Body of pancreas (tissue), 4 donors: ENCODE measurements around the gene CSNK1G1. TPM values are rescaled to one million over a fixed set of nuclear protein-coding genes. Genes with fewer than 3 reads are reported as not detected.
"Not testable (repeated sequence)": the region's sequence is repeated elsewhere in the genome, so short reads cannot be mapped to it uniquely, and the experiment has no call there.

Experiments
- ATAC-seq: fragments of 150-250 bp; one replicate; pipeline ENCODE4 v1.9.1; 2016
- DNase-seq, 4 donors: peaks; one replicate each; pipeline ENCODE4 v3.0.0-alpha.2; 2019
- H3K27ac ChIP-seq, 4 donors: fragments of 200-600 bp; sonication (generic); 1 replicate in 3 of 4; 2 replicates in 1 of 4; pipeline versions ENCODE4 v1.5.1 to v1.6.1; 2016 to 2019; ENCODE audit warnings: mild to moderate bottlenecking in 1 of 4, mixed read lengths in 1 of 4, moderate library complexity in 1 of 4
- H3K27me3 ChIP-seq, 2 donors: fragments of 200-600 bp; sonication (generic); one replicate each; pipeline ENCODE4 v1.6.0; 2016; ENCODE audit warnings: mild to moderate bottlenecking in 1 of 2
- H3K36me3 ChIP-seq, 2 donors: fragments of 200-600 bp; sonication (generic); replicated peaks in 1 of 2; 2 replicates each; pipeline ENCODE4 v1.5.1; 2016; ENCODE audit warnings: low read depth in 2 of 2; ENCODE audit not compliant: insufficient read depth in 1 of 2
- H3K4me1 ChIP-seq: fragments of 200-600 bp; sonication (generic); one replicate; pipeline ENCODE4 v1.6.0; 2016
- H3K4me3 ChIP-seq, 2 donors: fragments of 200-600 bp; sonication (generic); 1 replicate in 1 of 2; 2 replicates in 1 of 2; pipeline ENCODE4 v1.5.1; 2016 to 2019
- H3K9me3 ChIP-seq, 3 donors: fragments of 200-600 bp; sonication (generic); 1 replicate in 2 of 3; 2 replicates in 1 of 3; pipeline ENCODE4 v1.5.1; 2016
- POLR2A ChIP-seq, 3 donors: fragments of 450-650 bp; IDR thresholded peaks; one replicate each; pipeline ENCODE4 v1.6.1; 2016; ENCODE audit warnings: antibody characterized with exemption in 3 of 3, mild to moderate bottlenecking in 2 of 3
- WGBS, 2 donors: methylation state at CpG; one replicate each; pipeline ENCODE4 v1.1.5; 2017; 5-methylcytosine and 5-hydroxymethylcytosine counted together
- intact Hi-C: fragments of 100-400 bp; cut with DNase I; formaldehyde crosslinking; loops from one replicate; pipeline ENCODE4 v1.15.1; 2023
- total RNA-seq, 2 donors: library from RNA; depleted of rRNA; stranded (reverse); fragments of >200 nt; gene quantifications; one replicate each; pipeline ENCODE4 v1.1.0, GENCODE V29; 2016
- TF ChIP-seq, protein P1 (sequence below), 7 experiments: fragments of 450-650 bp in 4 of 7; fragments of 200-600 bp in 3 of 7; sonication (generic) in 3 of 7; IDR thresholded peaks; one replicate each; pipeline ENCODE4 v1.5.1; 2016 to 2019; ENCODE audit warnings: antibody characterized with exemption in 7 of 7

Gene CSNK1G1
- total RNA-seq, 2 donors from 2014 or later, result 6.7 to 13.8 TPM

DNA sequence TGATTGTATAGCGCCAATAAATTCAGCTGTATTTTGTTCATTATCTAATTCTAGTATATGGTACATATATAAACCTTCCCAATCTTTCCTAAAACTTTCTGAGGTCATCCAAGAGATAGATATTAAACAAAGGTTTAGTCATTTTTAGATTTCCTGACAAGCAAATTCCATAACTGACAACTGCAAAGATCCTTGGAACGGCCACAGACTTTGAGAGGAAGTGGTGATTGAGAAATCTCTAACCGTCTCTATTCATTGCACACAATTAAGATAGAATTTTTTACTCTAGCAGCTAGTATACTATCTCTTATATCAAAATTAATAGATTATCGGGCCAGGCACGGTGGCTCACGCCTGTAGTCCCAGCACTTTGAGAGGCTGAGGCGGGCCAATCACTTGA, 4.7 kb downstream of the CSNK1G1 start:
- DNase-seq, result no peak
- no peak for TF ChIP-seq POLR2A (IDR thresholded peaks at IDR 0.05)
- TF ChIP-seq, protein P1, sequence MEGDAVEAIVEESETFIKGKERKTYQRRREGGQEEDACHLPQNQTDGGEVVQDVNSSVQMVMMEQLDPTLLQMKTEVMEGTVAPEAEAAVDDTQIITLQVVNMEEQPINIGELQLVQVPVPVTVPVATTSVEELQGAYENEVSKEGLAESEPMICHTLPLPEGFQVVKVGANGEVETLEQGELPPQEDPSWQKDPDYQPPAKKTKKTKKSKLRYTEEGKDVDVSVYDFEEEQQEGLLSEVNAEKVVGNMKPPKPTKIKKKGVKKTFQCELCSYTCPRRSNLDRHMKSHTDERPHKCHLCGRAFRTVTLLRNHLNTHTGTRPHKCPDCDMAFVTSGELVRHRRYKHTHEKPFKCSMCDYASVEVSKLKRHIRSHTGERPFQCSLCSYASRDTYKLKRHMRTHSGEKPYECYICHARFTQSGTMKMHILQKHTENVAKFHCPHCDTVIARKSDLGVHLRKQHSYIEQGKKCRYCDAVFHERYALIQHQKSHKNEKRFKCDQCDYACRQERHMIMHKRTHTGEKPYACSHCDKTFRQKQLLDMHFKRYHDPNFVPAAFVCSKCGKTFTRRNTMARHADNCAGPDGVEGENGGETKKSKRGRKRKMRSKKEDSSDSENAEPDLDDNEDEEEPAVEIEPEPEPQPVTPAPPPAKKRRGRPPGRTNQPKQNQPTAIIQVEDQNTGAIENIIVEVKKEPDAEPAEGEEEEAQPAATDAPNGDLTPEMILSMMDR (IDR thresholded peaks at IDR 0.05), result no peak
- ATAC-seq, result no peak
- intact Hi-C loops, result no loop called here
- Histone ChIP-seq H3K36me3 (no peaks in the 10 kb centered on the region), H3K4me3 (no peak overlapping the region), H3K27ac (no peak overlapping the region), H3K27me3 (no peaks in the 10 kb centered on the region), H3K9me3 (no peaks in the 10 kb centered on the region), H3K4me1 (peaks cover 11% of the 10 kb centered on the region)
- 84% methylated on average over 7 of the region's 7 CpGs for WGBS, 2 donors

DNA sequence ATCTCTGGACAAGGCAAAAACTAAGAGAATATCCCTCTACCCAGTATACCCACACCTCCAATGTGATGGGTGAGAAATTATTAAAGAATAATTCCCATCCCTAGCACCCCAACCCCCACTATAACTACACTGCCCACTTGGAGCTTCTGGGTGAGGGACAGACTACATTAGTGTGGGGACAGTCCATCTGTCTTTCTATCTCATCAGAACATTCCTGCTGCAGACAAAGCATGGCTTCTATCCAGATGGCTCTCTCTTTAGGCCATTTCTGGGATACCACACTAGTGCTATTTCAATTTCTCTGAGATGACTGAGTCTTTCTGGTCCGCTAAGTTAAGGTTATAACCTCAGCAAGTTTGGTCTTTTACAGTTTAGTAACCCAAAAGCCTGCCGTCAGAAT, 6.6 kb downstream of the CSNK1G1 start:
- ATAC-seq, result no peak

DNA sequence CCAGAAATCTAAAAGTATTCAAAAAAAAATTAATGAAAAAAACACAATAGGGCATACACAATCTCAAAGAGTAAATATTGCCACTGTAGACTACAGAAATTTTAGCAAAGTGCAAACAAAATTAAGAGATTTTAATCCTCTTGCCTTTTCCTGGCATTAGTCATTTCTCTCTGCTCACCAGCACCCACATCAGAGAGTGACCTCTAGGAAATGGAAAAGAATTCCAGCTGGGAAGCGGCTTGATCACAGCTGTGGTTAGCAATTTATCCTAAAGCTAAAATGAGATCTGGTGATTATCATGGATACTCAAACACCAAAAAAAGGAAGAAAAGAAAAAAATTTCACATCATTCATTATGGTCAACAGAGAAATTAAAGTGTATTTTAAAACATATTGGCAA, 7.5 kb downstream of the CSNK1G1 start:
- no peak for ATAC-seq
- no peak overlapping the region for H3K4me3 ChIP-seq
- intact Hi-C loops, result no loop called here
- WGBS, 2 donors, result 90 to 95% methylated on average over 1 of the region's 1 CpG
- H3K9me3 ChIP-seq, result no peaks in the 10 kb centered on the region
- no peaks in the 10 kb centered on the region for H3K4me1 ChIP-seq
- no peak overlapping the region for H3K27ac ChIP-seq
- TF ChIP-seq POLR2A (IDR thresholded peaks at IDR 0.05), result no peak
- TF ChIP-seq, protein P1 (IDR thresholded peaks at IDR 0.05), result no peak
- DNase-seq, result no peak
- no peaks in the 10 kb centered on the region for H3K36me3 ChIP-seq
- no peaks in the 10 kb centered on the region for H3K27me3 ChIP-seq

More for the DNA sequence above, 6.6 kb downstream of the CSNK1G1 start:
- H3K4me1 ChIP-seq, result peaks cover 5% of the 10 kb centered on the region
- TF ChIP-seq, protein P1 (IDR thresholded peaks at IDR 0.05), result no peak
- no peak for TF ChIP-seq POLR2A (IDR thresholded peaks at IDR 0.05)
- no peaks in the 10 kb centered on the region for H3K9me3 ChIP-seq
- whole genome bisulfite sequencing, 2 donors, result 91 to 93% methylated on average over 2 of the region's 2 CpGs
- H3K36me3 ChIP-seq, result no peaks in the 10 kb centered on the region
- no peak for DNase-seq
- intact Hi-C loops, result no loop called here
- H3K27ac ChIP-seq, result no peak overlapping the region
- H3K27me3 ChIP-seq, result no peaks in the 10 kb centered on the region
- H3K4me3 ChIP-seq, result no peak overlapping the region

DNA sequence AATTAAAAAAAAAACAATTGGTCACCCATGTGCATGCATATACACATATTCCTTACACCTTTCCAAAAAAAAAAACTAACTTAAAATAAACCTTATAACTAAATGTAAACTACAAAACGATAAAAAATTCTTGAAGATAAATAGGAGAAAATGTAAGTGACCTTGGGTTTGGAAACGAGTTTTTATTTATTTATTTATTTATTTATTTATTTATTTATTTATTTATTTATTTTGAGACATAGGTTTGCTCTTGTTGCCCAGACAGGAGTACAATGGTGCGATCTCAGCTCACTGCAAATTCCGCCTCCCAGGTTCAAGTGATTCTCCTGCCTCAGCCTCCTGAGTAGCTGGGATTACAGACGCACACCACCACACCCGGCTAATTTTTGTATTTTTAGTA, 9.7 kb downstream of the CSNK1G1 start:
- WGBS, 2 donors, result 79 to 84% methylated on average over 6 of the region's 6 CpGs
- H3K4me3 ChIP-seq, ATAC-seq, H3K27ac ChIP-seq, H3K36me3 ChIP-seq, DNase-seq, H3K9me3 ChIP-seq, H3K4me1 ChIP-seq, intact Hi-C loops, H3K27me3 ChIP-seq: not testable (repeated sequence)

DNA sequence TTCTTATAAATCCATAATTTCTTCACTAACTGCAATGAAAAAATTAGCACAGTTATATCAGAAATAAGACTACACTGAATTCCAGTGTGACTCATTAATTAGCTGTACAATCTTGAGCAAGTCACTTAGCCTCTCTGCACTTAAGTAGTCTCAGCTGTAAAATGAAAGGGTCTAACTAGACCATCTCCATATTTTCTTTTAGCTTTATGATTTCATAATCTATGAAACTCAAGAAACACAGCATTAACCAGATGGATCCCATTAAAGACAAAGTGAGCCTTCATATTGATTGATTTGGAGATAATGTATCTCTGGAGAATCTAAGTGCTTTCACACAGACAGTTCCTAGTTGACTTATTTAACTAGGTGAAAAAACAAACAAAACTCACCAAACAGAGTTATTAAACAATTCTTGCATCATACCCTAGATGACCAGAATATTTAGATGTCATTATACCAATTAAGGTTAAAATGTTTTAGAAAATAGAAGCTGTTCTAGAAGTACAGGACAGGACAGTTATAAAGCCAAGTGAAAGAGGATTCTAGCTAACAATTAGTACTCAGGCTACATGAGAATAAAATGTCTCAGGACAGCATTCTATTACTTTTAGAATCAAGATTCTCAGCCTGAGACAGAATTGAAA, 11.2 kb downstream of the CSNK1G1 start:
- Histone ChIP-seq H3K27me3 (no peaks in the 10 kb centered on the region), H3K4me1 (no peaks in the 10 kb centered on the region), H3K4me3 (no peak overlapping the region), H3K27ac (no peak overlapping the region), H3K36me3 (no peaks in the 10 kb centered on the region), H3K9me3 (no peaks in the 10 kb centered on the region)
- no peak for DNase-seq
- no peak for ATAC-seq
- TF ChIP-seq, protein P1 (IDR thresholded peaks at IDR 0.05), result no peak
- TF ChIP-seq POLR2A (IDR thresholded peaks at IDR 0.05), result no peak
- intact Hi-C loops, result no loop called here
